Stimulated activated naive B cell treated with anti-CD40 and anti-IgM and Interleukin-4, amounts not matched to agents 10 μg/mL and 1 μg/mL and 100 μg/mL, for 72 hours (primary cell): ENCODE measurements around the gene LRRD1.
A peak's percentile ranks its signal among the peaks of the same experiment; 100 is the strongest.
"Not testable (repeated sequence)": the region's sequence is repeated elsewhere in the genome, so short reads cannot be mapped to it uniquely, and the experiment has no call there.

Experiments used
- ATAC-seq, 2 donors: fragments of 150-1000 bp; cut with Tn5 transposase; replicated peaks; 2 replicates each; pipeline ENCODE4 v1.10.0; 2021; ENCODE audit warnings: moderate library complexity in 1 of 2
- DNase-seq: peaks from one replicate; pipeline ENCODE4 v3.0.0; 2021
- H3K27ac Mint-ChIP-seq: one replicate; pipeline ENCODE4 v1.8.0; 2022; ENCODE audit warnings: mild to moderate bottlenecking, mixed read lengths
- H3K27me3 Mint-ChIP-seq, 2 donors: one replicate each; pipeline ENCODE4 v1.8.0; 2022; ENCODE audit warnings: mixed read lengths in 2 of 2
- H3K36me3 Mint-ChIP-seq, 2 donors: one replicate each; pipeline ENCODE4 v1.8.0; 2022; ENCODE audit warnings: mixed read lengths in 2 of 2, mild to moderate bottlenecking in 1 of 2
- H3K4me1 Mint-ChIP-seq, 2 donors: one replicate each; pipeline ENCODE4 v1.8.0; 2022; ENCODE audit warnings: mixed read lengths in 2 of 2, mild to moderate bottlenecking in 1 of 2
- H3K4me3 Mint-ChIP-seq, 2 donors: one replicate each; pipeline ENCODE4 v1.8.0; 2022; ENCODE audit warnings: mild to moderate bottlenecking in 2 of 2, mixed read lengths in 2 of 2, moderate library complexity in 1 of 2
- H3K9me3 Mint-ChIP-seq, 2 donors: one replicate each; pipeline ENCODE4 v1.8.0; 2022; ENCODE audit warnings: mixed read lengths in 2 of 2, mild to moderate bottlenecking in 1 of 2

LRRD1 gene

DNA sequence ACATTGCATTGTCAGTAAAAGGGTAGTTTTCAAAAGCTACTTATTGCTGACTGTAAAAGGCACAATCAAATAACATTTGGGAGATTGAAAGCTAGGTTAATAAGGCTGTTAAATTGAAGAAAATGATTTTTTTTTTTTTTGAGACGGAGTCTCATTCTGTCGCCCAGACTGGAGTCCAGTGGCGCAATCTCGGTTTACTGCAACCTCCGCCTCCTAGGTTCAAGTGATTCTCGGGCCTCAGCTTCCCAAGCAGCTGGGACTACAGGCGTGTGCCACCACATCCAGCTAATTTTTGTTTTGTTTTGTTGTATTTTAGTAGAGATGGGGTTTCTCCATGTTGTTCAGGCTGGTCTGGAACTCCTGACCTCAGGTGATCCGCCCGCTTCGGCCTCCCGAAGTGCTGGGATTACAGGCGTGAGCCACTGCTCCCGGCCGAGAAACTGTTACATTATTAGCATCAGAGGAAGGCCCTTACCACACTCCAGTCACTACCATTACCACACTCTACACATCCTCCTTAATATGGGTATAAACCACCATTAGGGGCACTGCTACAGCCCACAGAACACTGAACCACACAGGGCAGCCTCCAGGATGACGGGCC, 45.7 kb downstream of the LRRD1 start:
- peak; percentile 23 to 28 for ATAC-seq
- H3K27me3 Mint-ChIP-seq, result no peaks in the 10 kb centered on the region
- peak overlapping the region; percentile 99 for H3K27ac Mint-ChIP-seq
- peak overlapping the region; percentile 94 to 100 for H3K4me3 Mint-ChIP-seq
- peaks cover 27 to 33% of the 10 kb centered on the region in 2 donors for H3K36me3 Mint-ChIP-seq
- peaks cover 20 to 27% of the 10 kb centered on the region in 2 donors for H3K4me1 Mint-ChIP-seq
- DNase-seq, result no peak
- H3K9me3 Mint-ChIP-seq, result peaks cover 0 to 4% of the 10 kb centered on the region in 2 donors

DNA sequence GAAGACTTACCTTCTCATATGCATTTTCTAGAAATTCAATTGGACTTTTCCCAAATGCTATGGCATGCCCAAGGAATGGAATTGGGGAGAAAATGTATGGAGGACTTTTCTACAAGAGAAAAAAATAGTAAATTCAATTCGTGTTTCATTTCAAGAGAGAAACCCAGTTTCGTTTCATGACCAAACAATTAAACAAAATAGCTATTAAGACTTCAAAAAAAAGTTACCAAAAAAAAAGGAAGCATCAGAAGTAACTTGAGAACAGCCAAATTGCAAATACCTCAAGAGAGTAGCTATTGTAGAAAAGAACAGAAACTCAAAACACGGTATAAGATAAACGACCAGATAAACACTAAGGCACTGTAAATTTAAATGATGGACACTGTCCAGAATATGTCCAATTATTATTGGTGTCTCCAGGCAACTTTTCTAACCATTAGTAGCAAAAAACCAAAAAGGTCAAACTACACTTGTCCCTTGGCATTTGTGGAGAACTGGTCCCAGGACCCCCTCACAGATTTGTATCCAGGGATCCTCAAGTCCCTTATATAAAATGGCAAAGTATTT, 47.1 kb downstream of the LRRD1 start:
- DNase-seq, result no peak
- Mint-ChIP-seq H3K4me3 (peak overlapping the region; percentile 29 to 48), H3K27ac (no peak overlapping the region), H3K36me3 (peaks cover 31 to 36% of the 10 kb centered on the region in 2 donors), H3K27me3 (no peaks in the 10 kb centered on the region), H3K9me3 (peaks cover 0 to 4% of the 10 kb centered on the region in 2 donors), H3K4me1 (peaks cover 20 to 27% of the 10 kb centered on the region in 2 donors)
- ATAC-seq, result no peak

DNA sequence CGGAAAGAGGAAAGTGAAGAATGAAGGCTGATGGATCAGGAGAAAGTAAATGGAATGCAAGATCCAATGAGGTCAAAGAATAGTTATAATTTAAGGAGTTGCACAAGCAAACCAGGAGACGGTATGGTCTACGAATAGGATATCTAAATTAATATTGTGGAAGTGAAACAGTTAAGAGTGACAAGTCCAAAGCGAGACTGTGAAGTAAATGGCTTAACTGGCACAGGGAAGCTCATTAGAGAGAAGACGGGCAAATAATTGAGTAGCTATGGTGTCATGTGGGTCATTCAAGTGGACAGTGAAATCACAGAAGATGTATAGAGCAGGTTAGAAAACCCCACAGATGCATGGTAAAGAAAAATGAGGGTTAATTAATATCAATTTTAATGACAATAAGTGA, 47.8 kb downstream of the LRRD1 start:
- DNase-seq, result no peak
- H3K27me3 Mint-ChIP-seq, result no peaks in the 10 kb centered on the region
- peaks cover 19 to 26% of the 10 kb centered on the region in 2 donors for H3K4me1 Mint-ChIP-seq
- peaks cover 37 to 42% of the 10 kb centered on the region in 2 donors for H3K36me3 Mint-ChIP-seq
- H3K27ac Mint-ChIP-seq, result no peak overlapping the region
- peak overlapping the region; percentile 31 to 41 for H3K4me3 Mint-ChIP-seq
- no peak for ATAC-seq
- peaks cover 0 to 4% of the 10 kb centered on the region in 2 donors for H3K9me3 Mint-ChIP-seq

DNA sequence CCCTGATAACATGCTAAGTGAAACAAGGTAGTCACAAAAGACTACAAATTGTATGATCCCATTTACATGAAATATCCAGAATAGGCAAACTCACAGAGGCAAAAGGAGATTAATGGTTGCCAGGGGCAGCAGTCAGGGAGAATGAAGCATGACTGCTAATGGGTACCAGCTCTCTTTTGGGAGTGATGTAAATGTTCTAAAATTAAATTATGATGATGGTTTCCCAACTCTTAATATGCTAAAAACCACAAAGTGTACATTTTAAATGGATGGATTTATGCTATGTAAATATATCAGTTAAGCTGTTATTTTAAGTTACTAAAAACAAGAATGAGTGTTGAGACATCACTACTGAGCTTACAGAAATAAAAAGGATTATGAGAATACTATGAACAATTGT, 57.3 kb downstream of the LRRD1 start:
- DNase-seq (no peak), ATAC-seq (no peak)
- Mint-ChIP-seq H3K4me1 (peaks cover 7 to 14% of the 10 kb centered on the region in 2 donors), H3K9me3 (no peaks in the 10 kb centered on the region), H3K36me3 (peaks cover 61 to 71% of the 10 kb centered on the region in 2 donors), H3K27ac (no peak overlapping the region), H3K4me3 (no peak overlapping the region), H3K27me3 (no peaks in the 10 kb centered on the region)

DNA sequence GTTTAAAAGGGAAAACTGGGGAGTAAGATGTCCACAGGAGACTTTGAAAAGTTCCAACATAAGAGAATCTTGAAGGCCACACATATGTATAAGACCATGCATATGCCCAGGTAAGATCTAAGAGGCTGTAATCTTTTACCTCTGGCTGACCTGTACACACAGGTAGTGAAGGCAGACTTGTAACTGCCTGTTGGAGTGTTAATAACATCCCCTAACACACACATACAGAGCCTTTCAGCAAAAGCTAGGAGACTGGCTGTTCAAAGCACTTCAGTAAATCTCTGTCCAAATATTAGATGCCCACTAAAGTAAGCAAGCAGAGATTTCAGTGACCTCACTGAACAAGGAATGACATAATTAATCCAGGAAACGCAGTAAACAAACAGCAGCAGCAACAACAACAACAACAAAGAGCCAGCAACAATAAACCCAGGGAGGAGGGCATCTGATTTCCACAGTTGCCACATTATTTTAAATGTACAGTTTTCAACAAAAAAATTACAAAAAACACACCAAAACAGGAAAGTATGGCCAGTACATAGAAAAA, 59.7 kb downstream of the LRRD1 start:
- H3K36me3 Mint-ChIP-seq, result peaks cover 60 to 69% of the 10 kb centered on the region in 2 donors
- H3K27ac Mint-ChIP-seq, result no peak overlapping the region
- H3K9me3 Mint-ChIP-seq, result no peaks in the 10 kb centered on the region
- no peak for ATAC-seq
- H3K4me3 Mint-ChIP-seq, result no peak overlapping the region
- H3K4me1 Mint-ChIP-seq, result peaks cover 3 to 23% of the 10 kb centered on the region in 2 donors
- no peaks in the 10 kb centered on the region for H3K27me3 Mint-ChIP-seq
- DNase-seq, result no peak

DNA sequence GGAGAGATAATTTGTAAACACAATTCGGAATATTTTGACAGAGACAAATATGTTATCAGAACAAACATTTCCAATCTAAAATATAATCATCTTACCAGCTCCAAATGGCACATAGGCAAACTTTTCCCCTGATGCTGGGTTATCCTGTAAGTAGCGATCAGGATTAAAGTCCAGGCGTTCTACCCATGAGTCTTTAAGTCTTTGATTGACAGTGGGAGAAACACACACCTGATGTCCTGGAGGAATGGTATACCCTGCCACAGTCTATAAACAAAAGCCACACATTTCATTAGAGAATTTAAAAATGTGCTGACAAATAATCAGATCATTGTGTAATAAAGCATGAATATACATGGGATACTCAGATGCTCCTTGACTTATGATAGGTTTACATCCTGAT, 62.0 kb downstream of the LRRD1 start:
- no peaks in the 10 kb centered on the region for H3K9me3 Mint-ChIP-seq
- peaks cover 54 to 64% of the 10 kb centered on the region in 2 donors for H3K36me3 Mint-ChIP-seq
- ATAC-seq (no peak), DNase-seq (no peak)
- H3K27me3 Mint-ChIP-seq, result no peaks in the 10 kb centered on the region
- H3K4me1 Mint-ChIP-seq, result peaks cover 3 to 26% of the 10 kb centered on the region in 2 donors
- H3K27ac Mint-ChIP-seq, result no peak overlapping the region
- H3K4me3 Mint-ChIP-seq, result no peak overlapping the region

DNA sequence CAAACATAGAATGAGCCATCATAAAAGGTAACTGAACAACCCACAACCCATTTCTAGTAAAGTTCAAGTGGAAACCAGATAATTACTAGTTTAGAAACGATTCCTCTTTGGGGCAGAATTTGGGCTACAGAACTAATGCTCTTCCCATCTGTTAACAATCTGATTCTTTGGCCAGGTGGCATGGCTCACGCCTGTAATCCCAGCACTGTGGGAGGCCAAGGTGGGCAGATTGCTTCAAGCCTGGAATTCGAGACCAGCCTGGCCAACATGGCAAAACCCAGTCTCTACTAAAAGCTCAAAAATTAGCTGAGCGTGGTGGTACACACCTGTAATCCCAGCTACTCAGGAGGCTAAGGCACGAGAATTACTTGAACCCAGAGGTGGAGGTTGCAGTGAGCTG, 63.1 kb downstream of the LRRD1 start:
- no peaks in the 10 kb centered on the region for H3K27me3 Mint-ChIP-seq
- H3K4me3 Mint-ChIP-seq, result no peak overlapping the region
- peak overlapping the region; percentile 20 for H3K27ac Mint-ChIP-seq
- ATAC-seq (no peak), DNase-seq (no peak)
- H3K9me3 Mint-ChIP-seq, result no peaks in the 10 kb centered on the region
- peaks cover 46 to 53% of the 10 kb centered on the region in 2 donors for H3K36me3 Mint-ChIP-seq
- peaks cover 3 to 25% of the 10 kb centered on the region in 2 donors for H3K4me1 Mint-ChIP-seq

DNA sequence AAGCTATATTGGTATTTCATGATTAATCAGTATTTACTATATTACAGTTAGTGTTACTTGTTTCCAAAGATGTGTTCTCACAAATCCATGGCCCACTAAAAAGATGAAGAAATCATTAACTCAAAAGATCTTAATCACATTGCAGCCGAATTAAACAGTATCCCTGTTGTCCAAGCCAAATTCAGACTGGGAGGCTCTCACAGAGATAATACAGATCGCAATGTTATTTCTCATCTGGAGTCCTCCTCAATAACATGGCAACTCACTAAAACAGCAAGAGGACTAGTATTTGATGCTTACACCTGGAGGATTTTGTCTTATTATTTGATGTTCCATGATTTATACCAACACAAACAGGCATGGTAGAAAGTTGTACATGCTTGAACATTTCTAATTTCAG, 68.1 kb downstream of the LRRD1 start:
- DNase-seq, result no peak
- H3K9me3 Mint-ChIP-seq, result no peaks in the 10 kb centered on the region
- no peaks in the 10 kb centered on the region for H3K27me3 Mint-ChIP-seq
- peak overlapping the region; percentile 14 for H3K27ac Mint-ChIP-seq
- H3K4me1 Mint-ChIP-seq, result peaks cover 0 to 8% of the 10 kb centered on the region in 2 donors
- peaks cover 30 to 47% of the 10 kb centered on the region in 2 donors for H3K36me3 Mint-ChIP-seq
- ATAC-seq, result no peak
- no peak overlapping the region for H3K4me3 Mint-ChIP-seq

DNA sequence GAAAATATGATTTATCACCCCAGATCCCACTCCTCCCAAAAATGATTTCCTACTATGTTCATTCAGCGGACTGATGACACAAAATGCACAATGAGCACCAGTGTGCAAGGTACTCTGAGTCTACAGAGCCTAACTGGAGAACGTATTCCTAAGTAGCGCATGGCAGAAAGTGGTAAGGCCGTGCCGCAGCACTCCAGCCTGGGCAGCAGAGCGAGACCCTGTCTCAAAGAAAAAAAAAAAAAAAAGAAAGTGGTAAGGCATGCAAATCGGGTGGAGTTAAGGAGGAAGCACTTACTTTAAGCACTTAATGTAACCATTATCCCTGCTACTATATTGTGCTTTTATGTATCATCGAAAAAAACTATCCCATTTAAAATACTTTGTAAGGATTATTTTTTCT, 70.1 kb downstream of the LRRD1 start:
- no peak overlapping the region for H3K4me3 Mint-ChIP-seq
- H3K36me3 Mint-ChIP-seq, result peaks cover 20 to 41% of the 10 kb centered on the region in 2 donors
- ATAC-seq (no peak), DNase-seq (no peak)
- H3K9me3 Mint-ChIP-seq, result no peaks in the 10 kb centered on the region
- H3K4me1 Mint-ChIP-seq, result no peaks in the 10 kb centered on the region
- no peaks in the 10 kb centered on the region for H3K27me3 Mint-ChIP-seq
- no peak overlapping the region for H3K27ac Mint-ChIP-seq

DNA sequence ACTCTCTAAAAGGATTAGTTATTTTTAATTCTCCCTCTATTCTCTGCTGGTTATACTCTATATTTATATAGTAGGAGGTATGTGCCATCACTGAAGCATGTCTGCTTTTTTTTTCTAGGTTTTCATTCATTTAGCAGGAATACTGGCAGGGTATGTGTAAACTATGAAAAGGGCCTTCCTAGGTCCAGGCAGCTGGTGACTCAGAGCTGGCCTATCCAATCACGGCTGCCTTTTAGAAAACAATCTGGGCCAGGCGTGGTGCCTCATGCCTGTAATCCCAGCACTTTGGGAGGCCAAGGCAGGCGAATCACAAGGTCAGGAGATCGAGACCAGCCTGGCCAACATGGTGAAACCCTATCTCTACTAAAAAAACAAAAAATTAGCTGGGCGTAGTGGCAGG, 76.1 kb downstream of the LRRD1 start:
- H3K4me1 Mint-ChIP-seq, H3K27ac Mint-ChIP-seq, H3K4me3 Mint-ChIP-seq, DNase-seq, H3K9me3 Mint-ChIP-seq, ATAC-seq, H3K27me3 Mint-ChIP-seq: not testable (repeated sequence)
- peaks cover 24 to 40% of the 10 kb centered on the region in 2 donors for H3K36me3 Mint-ChIP-seq

DNA sequence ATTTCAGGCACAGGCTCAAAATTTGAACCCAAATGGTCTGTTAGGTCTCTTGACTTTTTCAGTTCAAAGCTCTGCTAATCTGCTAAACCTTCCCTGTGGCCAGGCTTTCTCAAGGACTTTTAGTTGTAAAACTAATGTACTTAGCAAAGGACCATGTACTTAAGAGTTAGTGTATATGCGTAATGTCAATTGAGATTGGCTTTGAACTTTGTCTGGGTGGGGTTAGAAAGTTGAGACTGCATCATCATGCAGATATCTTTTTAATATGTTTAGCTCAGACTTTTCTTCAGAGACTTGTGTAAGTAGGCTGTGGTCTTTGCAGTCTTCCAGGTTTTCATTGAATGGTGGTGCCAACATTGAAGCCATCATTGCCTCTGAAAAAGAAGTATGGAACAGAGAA, 78.4 kb downstream of the LRRD1 start:
- H3K27me3 Mint-ChIP-seq, result no peaks in the 10 kb centered on the region
- DNase-seq (no peak), ATAC-seq (no peak)
- H3K36me3 Mint-ChIP-seq, result peaks cover 34 to 47% of the 10 kb centered on the region in 2 donors
- H3K4me1 Mint-ChIP-seq, result no peaks in the 10 kb centered on the region
- H3K27ac Mint-ChIP-seq, result no peak overlapping the region
- H3K4me3 Mint-ChIP-seq, result no peak overlapping the region
- H3K9me3 Mint-ChIP-seq, result no peaks in the 10 kb centered on the region

DNA sequence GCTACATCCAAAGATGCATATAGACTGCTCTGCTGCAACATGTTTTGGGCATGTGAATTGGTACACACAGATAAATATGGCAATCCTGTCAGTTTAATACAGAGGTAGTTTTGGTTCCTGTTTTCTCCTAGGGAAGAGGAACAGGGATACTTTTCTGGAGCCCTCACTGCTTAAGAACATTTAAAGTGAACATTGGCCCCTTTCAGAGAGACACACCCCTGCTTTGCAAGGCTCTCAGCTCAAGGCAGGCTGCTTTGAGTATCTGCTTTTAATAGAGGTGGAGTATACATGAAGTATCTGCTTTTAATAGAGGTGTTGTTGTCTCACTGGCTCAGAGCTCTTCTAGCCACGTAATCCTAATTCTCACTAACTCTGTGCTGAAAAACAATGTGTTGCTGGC, 83.6 kb downstream of the LRRD1 start:
- no peaks in the 10 kb centered on the region for H3K9me3 Mint-ChIP-seq
- no peaks in the 10 kb centered on the region for H3K4me1 Mint-ChIP-seq

More for the DNA sequence above, 83.6 kb downstream of the LRRD1 start:
- Mint-ChIP-seq H3K27ac (no peak overlapping the region), H3K27me3 (no peaks in the 10 kb centered on the region), H3K4me3 (no peak overlapping the region), H3K36me3 (peaks cover 39 to 53% of the 10 kb centered on the region in 2 donors)
- ATAC-seq (no peak), DNase-seq (no peak)
